DOHH2 (cell line): ENCODE measurements around the gene DNAH10.

ENCODE experiments used
- H3F3A ChIP-seq: fragments of 200-600 bp; sonication (generic), shearing (Covaris generic); 2 replicates; pipeline ENCODE4 v1.6.0; 2016; ENCODE audit warnings: antibody characterized with exemption, mild to moderate bottlenecking; ENCODE audit not compliant: control insufficient read depth, insufficient read depth
- H3K27ac ChIP-seq: fragments of 200-600 bp; sonication (generic); 2 replicates; pipeline ENCODE4 v1.5.1; 2014; ENCODE audit warnings: low read depth, mild to moderate bottlenecking, low read length, moderate library complexity
- H3K27me3 ChIP-seq: fragments of 200-600 bp; sonication (generic); 2 replicates; pipeline ENCODE4 v1.6.1; 2014; ENCODE audit warnings: mild to moderate bottlenecking, low read length, mixed read lengths; ENCODE audit not compliant: control insufficient read depth
- H3K36me3 ChIP-seq: fragments of 200-600 bp; sonication (generic); 2 replicates; pipeline ENCODE4 v1.6.1; 2014; ENCODE audit warnings: mild to moderate bottlenecking, low read length, moderate library complexity, mixed read lengths; ENCODE audit not compliant: control insufficient read depth
- H3K4me1 ChIP-seq: fragments of 200-600 bp; sonication (generic); 2 replicates; pipeline ENCODE4 v1.6.1; 2014; ENCODE audit warnings: mild to moderate bottlenecking, low read length, mixed read lengths; ENCODE audit not compliant: control insufficient read depth
- H3K4me2 ChIP-seq: fragments of 200-600 bp; sonication (generic); 2 replicates; pipeline ENCODE4 v1.6.0; 2014; ENCODE audit warnings: mild to moderate bottlenecking, low read length, moderate library complexity
- H3K4me3 ChIP-seq: fragments of 200-600 bp; sonication (generic); 2 replicates; pipeline ENCODE4 v1.5.1; 2014; ENCODE audit warnings: mild to moderate bottlenecking, low read length, mixed read lengths
- H3K79me2 ChIP-seq: fragments of 200-600 bp; sonication (generic); 2 replicates; pipeline ENCODE4 v1.6.1; 2014; ENCODE audit warnings: mild to moderate bottlenecking, low read length, mixed read lengths; ENCODE audit not compliant: control insufficient read depth
- H3K9me2 ChIP-seq: fragments of 200-600 bp; sonication (generic); replicated peaks from 2 replicates; pipeline ENCODE4 v1.6.1; 2014; ENCODE audit warnings: mild to moderate bottlenecking, low read length, mixed read lengths; ENCODE audit not compliant: control insufficient read depth
- H3K9me3 ChIP-seq: fragments of 200-600 bp; sonication (generic); 2 replicates; pipeline ENCODE4 v1.6.1; 2014; ENCODE audit warnings: antibody characterized with exemption, low read length, mixed read lengths; ENCODE audit not compliant: control insufficient read depth, insufficient read depth
- H4K20me1 ChIP-seq: fragments of 200-600 bp; sonication (generic); 2 replicates; pipeline ENCODE4 v1.6.0; 2014; ENCODE audit warnings: low read depth, mild to moderate bottlenecking, antibody characterized with exemption, low read length, moderate library complexity; ENCODE audit not compliant: control insufficient read depth, insufficient read depth
- EZH2phosphoT487 ChIP-seq: fragments of 200-600 bp; sonication (generic); IDR thresholded peaks from 2 replicates; pipeline ENCODE4 v1.6.1; 2017; ENCODE audit warnings: borderline replicate concordance, mild to moderate bottlenecking, antibody characterized with exemption, low read length, moderate library complexity, mixed read lengths
- TF ChIP-seq, protein P1 (sequence below): fragments of 200-600 bp; sonication (generic); IDR thresholded peaks from one replicate; pipeline ENCODE4 v1.5.1; 2014; ENCODE audit warnings: antibody characterized with exemption, mild to moderate bottlenecking, low read depth, low read length; ENCODE audit not compliant: poor library complexity, severe bottlenecking

The DNAH10 gene

DNA sequence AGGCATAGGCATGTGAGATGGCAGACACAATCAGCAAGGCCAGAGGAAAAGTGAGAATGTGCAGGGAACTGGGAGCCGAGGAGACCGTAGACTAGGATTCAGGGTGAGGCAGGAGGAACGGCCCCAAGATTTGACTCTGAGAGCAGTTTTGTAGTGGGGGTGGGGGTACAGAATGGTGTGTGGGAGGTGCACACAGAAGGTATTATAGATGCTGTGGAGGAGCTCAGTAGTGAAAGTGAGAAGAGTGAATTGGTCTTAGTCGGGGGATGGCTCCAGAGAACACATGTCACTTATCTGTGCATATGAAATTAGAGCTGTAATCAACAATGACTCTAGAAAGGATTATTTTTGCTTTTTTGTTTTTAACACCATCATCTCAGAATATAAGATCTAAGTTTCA lies 222.8 kb downstream of the DNAH10 start:
- Histone ChIP-seq H3K79me2 (peaks cover 61% of the 10 kb centered on the region), H4K20me1 (no peaks in the 10 kb centered on the region), H3K4me1 (peaks cover 10% of the 10 kb centered on the region), H3K27me3 (no peaks in the 10 kb centered on the region), H3K4me3 (no peak overlapping the region), H3F3A (no peaks in the 10 kb centered on the region), H3K27ac (no peak overlapping the region), H3K9me2 (no peaks in the 10 kb centered on the region), H3K36me3 (peaks cover 59% of the 10 kb centered on the region), H3K4me2 (no peak overlapping the region), H3K9me3 (no peaks in the 10 kb centered on the region)
- TF ChIP-seq EZH2phosphoT487 = no peak
- TF ChIP-seq, protein P1, sequence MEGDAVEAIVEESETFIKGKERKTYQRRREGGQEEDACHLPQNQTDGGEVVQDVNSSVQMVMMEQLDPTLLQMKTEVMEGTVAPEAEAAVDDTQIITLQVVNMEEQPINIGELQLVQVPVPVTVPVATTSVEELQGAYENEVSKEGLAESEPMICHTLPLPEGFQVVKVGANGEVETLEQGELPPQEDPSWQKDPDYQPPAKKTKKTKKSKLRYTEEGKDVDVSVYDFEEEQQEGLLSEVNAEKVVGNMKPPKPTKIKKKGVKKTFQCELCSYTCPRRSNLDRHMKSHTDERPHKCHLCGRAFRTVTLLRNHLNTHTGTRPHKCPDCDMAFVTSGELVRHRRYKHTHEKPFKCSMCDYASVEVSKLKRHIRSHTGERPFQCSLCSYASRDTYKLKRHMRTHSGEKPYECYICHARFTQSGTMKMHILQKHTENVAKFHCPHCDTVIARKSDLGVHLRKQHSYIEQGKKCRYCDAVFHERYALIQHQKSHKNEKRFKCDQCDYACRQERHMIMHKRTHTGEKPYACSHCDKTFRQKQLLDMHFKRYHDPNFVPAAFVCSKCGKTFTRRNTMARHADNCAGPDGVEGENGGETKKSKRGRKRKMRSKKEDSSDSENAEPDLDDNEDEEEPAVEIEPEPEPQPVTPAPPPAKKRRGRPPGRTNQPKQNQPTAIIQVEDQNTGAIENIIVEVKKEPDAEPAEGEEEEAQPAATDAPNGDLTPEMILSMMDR = no peak
